ENCODE results near the gene PSAPL1.

PSAPL1 gene

GRCh38 chr4:7411896-7412553, 22.7 kb downstream of the PSAPL1 start:
- TF ChIP-seq CTCF (IDR thresholded peaks at IDR 0.05; ENCODE audit: control insufficient read depth, extremely low read depth, insufficient read depth), result no peak
- no peak for DNase-seq (ENCODE audit: low read depth)
- H3K4me3 ChIP-seq (ENCODE audit: low read depth, low read length), result no peak overlapping the region

DNA sequence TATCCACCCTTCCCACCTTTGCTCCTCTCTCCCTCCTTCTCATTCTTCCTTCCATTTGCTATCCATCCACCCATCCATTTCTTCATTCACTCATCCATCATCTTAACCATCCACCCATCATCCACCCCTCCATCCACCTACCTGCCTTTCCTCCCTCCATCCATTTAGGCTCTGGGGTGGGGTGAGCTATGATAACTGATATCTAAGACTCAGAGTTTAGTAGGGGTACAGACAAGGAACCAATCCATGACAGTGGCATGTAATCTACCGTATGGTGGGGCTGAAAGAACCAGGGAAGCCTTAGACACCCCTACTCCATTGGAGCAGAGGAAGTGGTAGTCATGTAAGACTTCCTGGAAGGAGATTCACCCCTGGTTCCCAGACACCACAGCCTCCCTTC, 23.2 kb downstream of the PSAPL1 start:
- DNase-seq (ENCODE audit: low read depth), result no peak
- H3K4me3 ChIP-seq (ENCODE audit: low read depth, low read length), result no peak overlapping the region
- TF ChIP-seq CTCF (IDR thresholded peaks at IDR 0.05; ENCODE audit: control insufficient read depth, extremely low read depth, insufficient read depth), result no peak

DNA sequence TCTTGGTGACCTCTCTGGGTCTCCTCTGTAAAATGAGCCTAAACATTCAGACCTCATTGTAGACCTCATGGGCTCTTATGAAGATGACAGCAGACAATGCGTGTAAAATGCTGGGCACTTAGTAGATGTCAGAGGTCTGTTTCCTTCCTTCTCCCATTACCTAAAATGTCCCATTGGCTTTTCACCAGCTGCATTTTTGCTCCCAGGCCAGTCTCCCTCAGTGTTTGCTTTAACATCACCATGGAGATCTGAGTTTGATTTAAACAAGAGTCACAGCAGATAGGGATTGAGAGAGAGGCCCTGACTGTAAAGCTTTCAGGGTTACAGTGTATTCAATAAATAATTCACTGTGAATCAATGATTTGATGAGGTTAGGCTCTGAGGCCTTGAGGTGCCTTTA, 24.3 kb downstream of the PSAPL1 start:
- no peak for DNase-seq (ENCODE audit: low read depth)
- no peak for TF ChIP-seq CTCF (IDR thresholded peaks at IDR 0.05; ENCODE audit: control insufficient read depth, extremely low read depth, insufficient read depth)
- H3K4me3 ChIP-seq (ENCODE audit: low read depth, low read length), result no peak overlapping the region

GRCh38 chr4:7408166-7408565, 26.6 kb downstream of the PSAPL1 start:
- H3K4me3 ChIP-seq (ENCODE audit: low read depth, low read length), result no peak overlapping the region
- DNase-seq (ENCODE audit: low read depth), result no peak
- TF ChIP-seq CTCF (IDR thresholded peaks at IDR 0.05; ENCODE audit: control insufficient read depth, extremely low read depth, insufficient read depth), result no peak

GRCh38 chr4:7403001-7403400, 31.7 kb downstream of the PSAPL1 start:
- no peak overlapping the region for H3K4me3 ChIP-seq (ENCODE audit: low read depth, low read length)
- no peak for TF ChIP-seq CTCF (IDR thresholded peaks at IDR 0.05; ENCODE audit: control insufficient read depth, extremely low read depth, insufficient read depth)
- no peak for DNase-seq (ENCODE audit: low read depth)

DNA sequence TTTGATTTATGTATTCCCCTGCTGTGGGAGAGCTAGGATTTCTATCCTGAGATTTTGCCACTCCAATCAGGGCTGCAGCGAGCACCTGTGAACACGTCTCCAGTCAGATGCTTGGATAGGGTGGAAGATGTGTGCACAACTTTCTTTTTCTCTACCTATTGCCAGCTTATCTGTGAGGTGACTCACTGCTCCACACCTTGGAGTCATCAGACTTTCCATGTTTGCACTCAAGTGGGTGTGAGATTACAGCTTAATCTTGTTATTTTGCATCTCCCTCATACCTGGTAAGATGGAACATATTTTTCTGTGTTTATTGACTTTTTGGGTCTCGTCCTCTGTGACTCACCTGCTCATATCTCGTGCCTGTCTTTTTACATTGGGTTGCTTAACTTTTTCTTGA, 32.2 kb downstream of the PSAPL1 start:
- DNase-seq (ENCODE audit: low read depth), result no peak
- no peak overlapping the region for H3K4me3 ChIP-seq (ENCODE audit: low read depth, low read length)
- TF ChIP-seq CTCF (IDR thresholded peaks at IDR 0.05; ENCODE audit: control insufficient read depth, extremely low read depth, insufficient read depth), result no peak

- no peak for DNase-seq (ENCODE audit: low read depth)
- no peak for TF ChIP-seq CTCF (IDR thresholded peaks at IDR 0.05; ENCODE audit: control insufficient read depth, extremely low read depth, insufficient read depth)
- H3K4me3 ChIP-seq (ENCODE audit: low read depth, low read length), result no peak overlapping the region
Observed at GRCh38 chr4:7400671-7401298, 33.9 kb downstream of the PSAPL1 start.

Measured in LNCaP clone FGC (cell line).